Measurements from ENCODE around the gene TFF1.

The TFF1 gene

DNA sequence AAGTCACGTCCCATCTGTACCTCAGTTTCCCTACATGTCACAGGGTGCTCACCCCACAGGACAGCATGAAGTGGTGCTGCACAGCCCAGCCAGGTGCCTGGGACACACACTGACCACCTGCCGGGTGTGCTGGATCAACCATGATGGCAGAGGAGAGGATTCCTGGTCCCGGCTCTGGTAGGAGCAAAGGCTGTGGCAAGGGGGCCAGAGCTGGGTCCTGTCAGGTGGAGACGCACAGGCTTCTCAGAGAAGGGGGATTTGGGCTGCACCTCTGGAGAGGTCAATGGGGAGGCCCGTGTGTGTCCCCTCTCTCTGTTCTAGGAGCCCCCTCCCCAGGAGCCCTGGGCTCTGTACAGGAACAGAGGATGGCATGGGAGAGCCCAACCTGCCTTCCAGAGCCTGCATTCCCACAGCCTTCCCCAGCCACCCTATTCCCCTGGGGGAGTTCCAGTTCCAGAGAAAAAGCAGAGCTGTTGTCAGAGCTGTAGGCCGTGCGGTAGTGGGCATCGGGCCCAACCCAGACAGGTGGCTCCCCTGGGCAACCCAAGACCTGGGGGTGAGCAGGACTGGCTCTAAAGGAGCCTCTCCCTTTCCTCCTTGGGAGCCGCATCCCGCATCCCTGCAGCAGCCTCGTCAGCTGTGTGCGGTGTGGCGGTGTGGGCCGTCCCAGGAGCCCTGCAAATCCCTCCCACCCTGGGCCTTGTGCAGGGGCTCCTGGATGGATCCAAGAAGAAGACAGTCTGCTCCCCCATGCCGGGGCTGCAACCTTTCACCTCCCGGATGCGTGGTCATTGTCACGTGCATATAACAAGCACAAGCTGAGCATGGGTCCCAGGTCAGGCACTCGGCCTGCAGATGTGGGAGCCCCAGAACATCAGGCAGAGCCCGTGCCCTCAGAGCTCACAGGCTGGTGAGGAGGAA lies 48.2 kb downstream of the TFF1 start (continued):
- TF ChIP-seq, protein P1, sequence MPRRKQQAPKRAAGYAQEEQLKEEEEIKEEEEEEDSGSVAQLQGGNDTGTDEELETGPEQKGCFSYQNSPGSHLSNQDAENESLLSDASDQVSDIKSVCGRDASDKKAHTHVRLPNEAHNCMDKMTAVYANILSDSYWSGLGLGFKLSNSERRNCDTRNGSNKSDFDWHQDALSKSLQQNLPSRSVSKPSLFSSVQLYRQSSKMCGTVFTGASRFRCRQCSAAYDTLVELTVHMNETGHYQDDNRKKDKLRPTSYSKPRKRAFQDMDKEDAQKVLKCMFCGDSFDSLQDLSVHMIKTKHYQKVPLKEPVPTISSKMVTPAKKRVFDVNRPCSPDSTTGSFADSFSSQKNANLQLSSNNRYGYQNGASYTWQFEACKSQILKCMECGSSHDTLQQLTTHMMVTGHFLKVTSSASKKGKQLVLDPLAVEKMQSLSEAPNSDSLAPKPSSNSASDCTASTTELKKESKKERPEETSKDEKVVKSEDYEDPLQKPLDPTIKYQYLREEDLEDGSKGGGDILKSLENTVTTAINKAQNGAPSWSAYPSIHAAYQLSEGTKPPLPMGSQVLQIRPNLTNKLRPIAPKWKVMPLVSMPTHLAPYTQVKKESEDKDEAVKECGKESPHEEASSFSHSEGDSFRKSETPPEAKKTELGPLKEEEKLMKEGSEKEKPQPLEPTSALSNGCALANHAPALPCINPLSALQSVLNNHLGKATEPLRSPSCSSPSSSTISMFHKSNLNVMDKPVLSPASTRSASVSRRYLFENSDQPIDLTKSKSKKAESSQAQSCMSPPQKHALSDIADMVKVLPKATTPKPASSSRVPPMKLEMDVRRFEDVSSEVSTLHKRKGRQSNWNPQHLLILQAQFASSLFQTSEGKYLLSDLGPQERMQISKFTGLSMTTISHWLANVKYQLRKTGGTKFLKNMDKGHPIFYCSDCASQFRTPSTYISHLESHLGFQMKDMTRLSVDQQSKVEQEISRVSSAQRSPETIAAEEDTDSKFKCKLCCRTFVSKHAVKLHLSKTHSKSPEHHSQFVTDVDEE (CRISPR knock-in tag; IDR thresholded peaks at IDR 0.05), result no peak
- TF ChIP-seq OSR1 (CRISPR knock-in tag; IDR thresholded peaks at IDR 0.05), result no peak
- TF ChIP-seq ZNF8 (CRISPR knock-in tag; IDR thresholded peaks at IDR 0.05), result no peak
- TF ChIP-seq, protein P2, sequence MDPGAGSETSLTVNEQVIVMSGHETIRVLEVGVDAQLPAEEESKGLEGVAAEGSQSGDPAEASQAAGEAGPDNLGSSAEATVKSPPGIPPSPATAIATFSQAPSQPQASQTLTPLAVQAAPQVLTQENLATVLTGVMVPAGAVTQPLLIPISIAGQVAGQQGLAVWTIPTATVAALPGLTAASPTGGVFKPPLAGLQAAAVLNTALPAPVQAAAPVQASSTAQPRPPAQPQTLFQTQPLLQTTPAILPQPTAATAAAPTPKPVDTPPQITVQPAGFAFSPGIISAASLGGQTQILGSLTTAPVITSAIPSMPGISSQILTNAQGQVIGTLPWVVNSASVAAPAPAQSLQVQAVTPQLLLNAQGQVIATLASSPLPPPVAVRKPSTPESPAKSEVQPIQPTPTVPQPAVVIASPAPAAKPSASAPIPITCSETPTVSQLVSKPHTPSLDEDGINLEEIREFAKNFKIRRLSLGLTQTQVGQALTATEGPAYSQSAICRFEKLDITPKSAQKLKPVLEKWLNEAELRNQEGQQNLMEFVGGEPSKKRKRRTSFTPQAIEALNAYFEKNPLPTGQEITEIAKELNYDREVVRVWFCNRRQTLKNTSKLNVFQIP (CRISPR knock-in tag; IDR thresholded peaks at IDR 0.05; ENCODE audit: borderline replicate concordance, low read depth), result no peak
- TF ChIP-seq RARB (CRISPR knock-in tag; IDR thresholded peaks at IDR 0.05), result no peak

DNA sequence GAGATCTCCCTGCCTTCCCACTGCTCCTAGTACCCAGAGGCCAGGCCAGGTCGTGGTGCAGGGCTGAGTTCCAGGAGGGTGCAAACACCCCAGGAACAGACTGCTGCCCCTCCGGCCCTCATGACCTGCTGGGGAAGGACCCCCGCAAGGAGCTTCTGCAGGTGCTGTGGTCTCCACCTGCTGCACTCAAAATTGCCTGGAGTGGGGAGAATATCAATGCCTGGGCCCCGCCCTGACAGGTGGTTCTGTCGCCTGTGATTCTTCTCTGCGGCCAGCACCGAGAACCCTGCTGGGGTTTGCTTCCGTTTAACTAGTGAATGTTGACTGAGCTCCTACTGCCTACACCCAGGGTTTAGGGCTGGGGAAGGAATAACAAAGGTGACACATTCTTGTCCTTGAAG lies 49.0 kb downstream of the TFF1 start:
- TF ChIP-seq ZFP30 (CRISPR knock-in tag; IDR thresholded peaks at IDR 0.05) (no peak), ZNF565 (CRISPR knock-in tag; conservative IDR thresholded peaks at IDR 0.05; ENCODE audit: low read depth) (no peak)
- TF ChIP-seq, protein P1 (CRISPR knock-in tag; IDR thresholded peaks at IDR 0.05), result no peak
- ATAC-seq, result no peak

DNA sequence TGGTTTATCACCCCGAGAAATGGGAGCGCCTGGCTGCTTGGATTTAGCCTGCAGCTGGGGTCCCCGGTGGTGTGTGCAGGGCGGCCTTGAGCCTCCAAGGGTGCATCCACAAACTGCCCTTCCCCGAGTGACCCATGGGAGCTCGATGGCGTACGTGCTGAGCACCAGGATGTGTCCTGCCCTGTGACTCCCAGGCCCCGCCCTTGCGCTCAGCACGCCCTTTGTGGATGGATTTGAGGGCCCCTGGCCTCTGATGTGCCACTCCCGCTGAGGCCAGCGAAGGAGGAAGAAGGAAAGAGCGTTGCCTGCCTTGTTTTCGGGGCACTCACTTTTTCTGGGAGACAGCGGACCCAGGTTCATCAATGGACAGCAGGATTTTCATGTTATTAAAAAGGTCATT lies 49.4 kb downstream of the TFF1 start:
- ATAC-seq, result no peak
- no peak for TF ChIP-seq ZC3H10 (CRISPR knock-in tag; IDR thresholded peaks at IDR 0.05)
- TF ChIP-seq OSR1 (CRISPR knock-in tag; IDR thresholded peaks at IDR 0.05), result no peak
- no peak for TF ChIP-seq ZFP30 (CRISPR knock-in tag; IDR thresholded peaks at IDR 0.05)
- no peak for TF ChIP-seq ESRRG (CRISPR knock-in tag; IDR thresholded peaks at IDR 0.05)
- TF ChIP-seq BACH2 (CRISPR knock-in tag; IDR thresholded peaks at IDR 0.05; ENCODE audit: borderline replicate concordance), result no peak
- TF ChIP-seq, protein P1 (CRISPR knock-in tag; IDR thresholded peaks at IDR 0.05), result no peak
- TF ChIP-seq, protein P3, sequence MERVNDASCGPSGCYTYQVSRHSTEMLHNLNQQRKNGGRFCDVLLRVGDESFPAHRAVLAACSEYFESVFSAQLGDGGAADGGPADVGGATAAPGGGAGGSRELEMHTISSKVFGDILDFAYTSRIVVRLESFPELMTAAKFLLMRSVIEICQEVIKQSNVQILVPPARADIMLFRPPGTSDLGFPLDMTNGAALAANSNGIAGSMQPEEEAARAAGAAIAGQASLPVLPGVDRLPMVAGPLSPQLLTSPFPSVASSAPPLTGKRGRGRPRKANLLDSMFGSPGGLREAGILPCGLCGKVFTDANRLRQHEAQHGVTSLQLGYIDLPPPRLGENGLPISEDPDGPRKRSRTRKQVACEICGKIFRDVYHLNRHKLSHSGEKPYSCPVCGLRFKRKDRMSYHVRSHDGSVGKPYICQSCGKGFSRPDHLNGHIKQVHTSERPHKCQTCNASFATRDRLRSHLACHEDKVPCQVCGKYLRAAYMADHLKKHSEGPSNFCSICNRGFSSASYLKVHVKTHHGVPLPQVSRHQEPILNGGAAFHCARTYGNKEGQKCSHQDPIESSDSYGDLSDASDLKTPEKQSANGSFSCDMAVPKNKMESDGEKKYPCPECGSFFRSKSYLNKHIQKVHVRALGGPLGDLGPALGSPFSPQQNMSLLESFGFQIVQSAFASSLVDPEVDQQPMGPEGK (CRISPR knock-in tag; IDR thresholded peaks at IDR 0.05; ENCODE audit: borderline replicate concordance), result no peak
- TF ChIP-seq ZNF8 (CRISPR knock-in tag; IDR thresholded peaks at IDR 0.05), result no peak
- TF ChIP-seq TOX (CRISPR knock-in tag; IDR thresholded peaks at IDR 0.05; ENCODE audit: borderline replicate concordance), result no peak
- no peak for TF ChIP-seq TCF4 (CRISPR knock-in tag; IDR thresholded peaks at IDR 0.05; ENCODE audit: borderline replicate concordance)
- TF ChIP-seq, protein P4, sequence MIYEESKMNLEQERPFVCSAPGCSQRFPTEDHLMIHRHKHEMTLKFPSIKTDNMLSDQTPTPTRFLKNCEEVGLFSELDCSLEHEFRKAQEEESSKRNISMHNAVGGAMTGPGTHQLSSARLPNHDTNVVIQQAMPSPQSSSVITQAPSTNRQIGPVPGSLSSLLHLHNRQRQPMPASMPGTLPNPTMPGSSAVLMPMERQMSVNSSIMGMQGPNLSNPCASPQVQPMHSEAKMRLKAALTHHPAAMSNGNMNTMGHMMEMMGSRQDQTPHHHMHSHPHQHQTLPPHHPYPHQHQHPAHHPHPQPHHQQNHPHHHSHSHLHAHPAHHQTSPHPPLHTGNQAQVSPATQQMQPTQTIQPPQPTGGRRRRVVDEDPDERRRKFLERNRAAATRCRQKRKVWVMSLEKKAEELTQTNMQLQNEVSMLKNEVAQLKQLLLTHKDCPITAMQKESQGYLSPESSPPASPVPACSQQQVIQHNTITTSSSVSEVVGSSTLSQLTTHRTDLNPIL (CRISPR knock-in tag; IDR thresholded peaks at IDR 0.05; ENCODE audit: low read depth), result no peak
- no peak for TF ChIP-seq SNAI2 (CRISPR knock-in tag; IDR thresholded peaks at IDR 0.05)
- no peak for TF ChIP-seq RARB (CRISPR knock-in tag; IDR thresholded peaks at IDR 0.05)
- no peak for TF ChIP-seq ARNTL (CRISPR knock-in tag; IDR thresholded peaks at IDR 0.05; ENCODE audit: borderline replicate concordance, low read depth)
- no peak for TF ChIP-seq GLIS3 (CRISPR knock-in tag; IDR thresholded peaks at IDR 0.05)

All from SK-N-SH treated with all-trans-retinoic acid at 6 μM for 48 hours (cell line).